Measurements from ENCODE around the gene ATP1A4. TPM values are rescaled to one million over a fixed set of nuclear protein-coding genes. Genes with fewer than 3 reads are reported as not detected.
A peak's percentile ranks its signal among the peaks of the same experiment; 100 is the strongest.

Gene ATP1A4
- total and polyA plus RNA-seq, 9 of the 15 experiments (the other 6 are each of a cell fraction or from before 2014, with no cell fraction given): 0.07 TPM; not detected in 8

DNA sequence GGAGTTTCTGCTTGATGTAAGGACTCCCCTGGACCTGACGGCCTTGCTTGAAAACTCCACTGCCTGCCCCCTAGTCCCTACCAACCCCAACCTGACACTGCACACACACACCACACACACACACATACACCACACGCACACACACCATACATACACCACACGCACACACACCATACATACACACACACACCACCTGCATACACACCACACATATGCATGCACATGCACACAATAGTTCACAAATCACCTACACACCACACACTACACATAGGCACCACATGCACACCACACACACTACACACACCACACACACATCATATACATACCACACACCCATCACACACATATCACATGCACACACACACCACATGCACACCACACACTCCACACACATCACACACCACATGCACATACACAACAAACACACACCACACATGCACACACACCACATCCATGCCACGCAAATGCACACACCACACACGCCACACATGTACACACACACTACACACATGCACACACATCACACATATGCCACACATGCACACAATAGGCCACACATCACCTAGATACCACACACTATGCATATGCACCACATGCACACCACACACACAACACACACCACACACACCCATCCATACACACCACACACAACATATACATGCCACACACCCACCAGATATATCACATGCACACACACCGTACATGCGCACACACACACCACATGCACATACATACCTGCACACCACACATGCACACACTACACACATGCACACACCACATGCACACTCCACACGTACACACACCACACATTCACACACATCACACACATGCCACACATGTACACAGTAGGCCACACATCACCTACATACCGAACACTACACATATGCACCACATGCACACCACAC lies 42.7 kb downstream of the ATP1A4 start:
- FAIRE-seq (peak; percentile 73), DNase-seq (ENCODE audit: extremely low read depth in 1 of 4, low spot score in 3 of 4) (no peak), ATAC-seq (no peak)
- BruUV-seq (replicated peaks): no TSS peak
- Histone ChIP-seq H3K4me1 (replicated peaks in 1 of 2; ENCODE audit: control insufficient read depth in 2 of 2, insufficient read depth in 2 of 2, low read length in 2 of 2) (peaks cover 4 to 10% of the 10 kb centered on the region in 2 experiments), H3K9ac (ENCODE audit: insufficient read depth in 1 of 2, low read depth in 2 of 2, low read length in 2 of 2) (peak overlapping the region in 1 of 2 experiments; percentile 83; a peak in 1 of 4 replicates), H3K9me3 (replicated peaks; ENCODE audit: control insufficient read depth, insufficient read depth, low read depth, low read length) (no peaks in the 10 kb centered on the region), H3K9me1 (ENCODE audit: control insufficient read depth, insufficient read depth, low read length) (no peaks in the 10 kb centered on the region), H3K4me3 (no peak overlapping the region), H3K79me2 (ENCODE audit: control insufficient read depth, insufficient read depth, low read length) (no peaks in the 10 kb centered on the region), H3K36me3 (ENCODE audit: control insufficient read depth, insufficient read depth, low read length) (no peaks in the 10 kb centered on the region; the same call in 2 of the 3 replicates), H2AFZ (ENCODE audit: low read depth, low read length) (peak overlapping the region; percentile 83), H3K4me2 (ENCODE audit: insufficient read depth, low read length) (no peak overlapping the region; the same call in 1 of the 2 replicates), H3K27me3 (ENCODE audit: control insufficient read depth in 2 of 2, insufficient read depth in 2 of 2, low read length in 2 of 2) (peaks cover 16 to 37% of the 10 kb centered on the region in 2 experiments; a peak in 3 of 5 replicates), H4K20me1 (replicated peaks; ENCODE audit: control insufficient read depth, insufficient read depth, low read length) (no peaks in the 10 kb centered on the region), H3K27ac (ENCODE audit: extremely low read depth, low read depth, low read length) (no peak overlapping the region)
- in situ Hi-C loops (cut with MboI): no loop called here
- ChIA-PET CTCF (ENCODE audit: low intra/inter-chr PET ratio) (interaction anchor here (0.6 to 2.4 kb wide), 7 partner anchors 25 to 498 kb away, joined by 3 to 13 read pairs (median 8); no protein-coding TSS in a partner anchor), POLR2A (interaction anchor here (0.7 to 1.6 kb wide), 3 partner anchors 27 to 182 kb away, joined by 3 to 9 read pairs (median 4); no protein-coding TSS in a partner anchor)
- intact Hi-C loops (cut with micrococcal nuclease): loop anchor here (1.0 to 10.0 kb wide), 5 partner anchors 58 to 411 kb away; no protein-coding TSS in a partner anchor
- WGBS (ENCODE audit: insufficient coverage, low coverage, missing lambda C conversion rate): 64% methylated on average over 8 of the region's 9 CpGs
- TF ChIP-seq CBFB (CRISPR knock-in tag; IDR thresholded peaks at IDR 0.05) (peak; percentile 35; the same call in 1 of the 2 replicates), ATF1 (CRISPR knock-in tag; IDR thresholded peaks at IDR 0.05) (no peak), ATF1 (tag; IDR thresholded peaks at IDR 0.05) (no peak), ZKSCAN8 (CRISPR knock-in tag; IDR thresholded peaks at IDR 0.05) (no peak), SP1 (CRISPR knock-in tag; IDR thresholded peaks at IDR 0.05) (no peak), SMARCA5 (IDR thresholded peaks at IDR 0.05) (peak; percentile 46; the same call in 1 of the 2 replicates), CHCHD3 (CRISPR knock-in tag; IDR thresholded peaks at IDR 0.05) (no peak)
- TF ChIP-seq, protein P1, sequence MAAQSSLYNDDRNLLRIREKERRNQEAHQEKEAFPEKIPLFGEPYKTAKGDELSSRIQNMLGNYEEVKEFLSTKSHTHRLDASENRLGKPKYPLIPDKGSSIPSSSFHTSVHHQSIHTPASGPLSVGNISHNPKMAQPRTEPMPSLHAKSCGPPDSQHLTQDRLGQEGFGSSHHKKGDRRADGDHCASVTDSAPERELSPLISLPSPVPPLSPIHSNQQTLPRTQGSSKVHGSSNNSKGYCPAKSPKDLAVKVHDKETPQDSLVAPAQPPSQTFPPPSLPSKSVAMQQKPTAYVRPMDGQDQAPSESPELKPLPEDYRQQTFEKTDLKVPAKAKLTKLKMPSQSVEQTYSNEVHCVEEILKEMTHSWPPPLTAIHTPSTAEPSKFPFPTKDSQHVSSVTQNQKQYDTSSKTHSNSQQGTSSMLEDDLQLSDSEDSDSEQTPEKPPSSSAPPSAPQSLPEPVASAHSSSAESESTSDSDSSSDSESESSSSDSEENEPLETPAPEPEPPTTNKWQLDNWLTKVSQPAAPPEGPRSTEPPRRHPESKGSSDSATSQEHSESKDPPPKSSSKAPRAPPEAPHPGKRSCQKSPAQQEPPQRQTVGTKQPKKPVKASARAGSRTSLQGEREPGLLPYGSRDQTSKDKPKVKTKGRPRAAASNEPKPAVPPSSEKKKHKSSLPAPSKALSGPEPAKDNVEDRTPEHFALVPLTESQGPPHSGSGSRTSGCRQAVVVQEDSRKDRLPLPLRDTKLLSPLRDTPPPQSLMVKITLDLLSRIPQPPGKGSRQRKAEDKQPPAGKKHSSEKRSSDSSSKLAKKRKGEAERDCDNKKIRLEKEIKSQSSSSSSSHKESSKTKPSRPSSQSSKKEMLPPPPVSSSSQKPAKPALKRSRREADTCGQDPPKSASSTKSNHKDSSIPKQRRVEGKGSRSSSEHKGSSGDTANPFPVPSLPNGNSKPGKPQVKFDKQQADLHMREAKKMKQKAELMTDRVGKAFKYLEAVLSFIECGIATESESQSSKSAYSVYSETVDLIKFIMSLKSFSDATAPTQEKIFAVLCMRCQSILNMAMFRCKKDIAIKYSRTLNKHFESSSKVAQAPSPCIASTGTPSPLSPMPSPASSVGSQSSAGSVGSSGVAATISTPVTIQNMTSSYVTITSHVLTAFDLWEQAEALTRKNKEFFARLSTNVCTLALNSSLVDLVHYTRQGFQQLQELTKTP (IDR thresholded peaks at IDR 0.05; ENCODE audit: low read depth in 1 of 2, partially characterized antibody in 2 of 2): no peak
- TF ChIP-seq, protein P2, sequence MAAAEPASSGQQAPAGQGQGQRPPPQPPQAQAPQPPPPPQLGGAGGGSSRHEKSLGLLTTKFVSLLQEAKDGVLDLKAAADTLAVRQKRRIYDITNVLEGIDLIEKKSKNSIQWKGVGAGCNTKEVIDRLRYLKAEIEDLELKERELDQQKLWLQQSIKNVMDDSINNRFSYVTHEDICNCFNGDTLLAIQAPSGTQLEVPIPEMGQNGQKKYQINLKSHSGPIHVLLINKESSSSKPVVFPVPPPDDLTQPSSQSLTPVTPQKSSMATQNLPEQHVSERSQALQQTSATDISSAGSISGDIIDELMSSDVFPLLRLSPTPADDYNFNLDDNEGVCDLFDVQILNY (CRISPR knock-in tag; IDR thresholded peaks at IDR 0.05): 0 out of 2 replicates have a peak, but pooled peaks have one; percentile 25
- TF ChIP-seq, protein P3, sequence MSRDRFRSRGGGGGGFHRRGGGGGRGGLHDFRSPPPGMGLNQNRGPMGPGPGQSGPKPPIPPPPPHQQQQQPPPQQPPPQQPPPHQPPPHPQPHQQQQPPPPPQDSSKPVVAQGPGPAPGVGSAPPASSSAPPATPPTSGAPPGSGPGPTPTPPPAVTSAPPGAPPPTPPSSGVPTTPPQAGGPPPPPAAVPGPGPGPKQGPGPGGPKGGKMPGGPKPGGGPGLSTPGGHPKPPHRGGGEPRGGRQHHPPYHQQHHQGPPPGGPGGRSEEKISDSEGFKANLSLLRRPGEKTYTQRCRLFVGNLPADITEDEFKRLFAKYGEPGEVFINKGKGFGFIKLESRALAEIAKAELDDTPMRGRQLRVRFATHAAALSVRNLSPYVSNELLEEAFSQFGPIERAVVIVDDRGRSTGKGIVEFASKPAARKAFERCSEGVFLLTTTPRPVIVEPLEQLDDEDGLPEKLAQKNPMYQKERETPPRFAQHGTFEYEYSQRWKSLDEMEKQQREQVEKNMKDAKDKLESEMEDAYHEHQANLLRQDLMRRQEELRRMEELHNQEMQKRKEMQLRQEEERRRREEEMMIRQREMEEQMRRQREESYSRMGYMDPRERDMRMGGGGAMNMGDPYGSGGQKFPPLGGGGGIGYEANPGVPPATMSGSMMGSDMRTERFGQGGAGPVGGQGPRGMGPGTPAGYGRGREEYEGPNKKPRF (IDR thresholded peaks at IDR 0.05; ENCODE audit: low read depth, low read length): no peak
- TF ChIP-seq, protein P4, sequence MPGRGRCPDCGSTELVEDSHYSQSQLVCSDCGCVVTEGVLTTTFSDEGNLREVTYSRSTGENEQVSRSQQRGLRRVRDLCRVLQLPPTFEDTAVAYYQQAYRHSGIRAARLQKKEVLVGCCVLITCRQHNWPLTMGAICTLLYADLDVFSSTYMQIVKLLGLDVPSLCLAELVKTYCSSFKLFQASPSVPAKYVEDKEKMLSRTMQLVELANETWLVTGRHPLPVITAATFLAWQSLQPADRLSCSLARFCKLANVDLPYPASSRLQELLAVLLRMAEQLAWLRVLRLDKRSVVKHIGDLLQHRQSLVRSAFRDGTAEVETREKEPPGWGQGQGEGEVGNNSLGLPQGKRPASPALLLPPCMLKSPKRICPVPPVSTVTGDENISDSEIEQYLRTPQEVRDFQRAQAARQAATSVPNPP (IDR thresholded peaks at IDR 0.05; ENCODE audit: borderline replicate concordance, insufficient read depth, insufficient read length): no peak

Data from K562 (cell line).